NCI-H82 (cell line): ENCODE data around the gene CACNA1C.

Source experiments
- DNase-seq: peaks from one replicate; lab custom pipeline; 2025; lab: John Stamatoyannopoulos, UW

The CACNA1C gene

GRCh38 chr12:2415568-2415944 is 362.8 kb downstream of the CACNA1C start:
- no peak for DNase-seq

GRCh38 chr12:2416158-2416557 is 363.4 kb downstream of the CACNA1C start:
- no peak for DNase-seq

GRCh38 chr12:2417481-2418160 is 364.8 kb downstream of the CACNA1C start:
- DNase-seq = no peak

DNA sequence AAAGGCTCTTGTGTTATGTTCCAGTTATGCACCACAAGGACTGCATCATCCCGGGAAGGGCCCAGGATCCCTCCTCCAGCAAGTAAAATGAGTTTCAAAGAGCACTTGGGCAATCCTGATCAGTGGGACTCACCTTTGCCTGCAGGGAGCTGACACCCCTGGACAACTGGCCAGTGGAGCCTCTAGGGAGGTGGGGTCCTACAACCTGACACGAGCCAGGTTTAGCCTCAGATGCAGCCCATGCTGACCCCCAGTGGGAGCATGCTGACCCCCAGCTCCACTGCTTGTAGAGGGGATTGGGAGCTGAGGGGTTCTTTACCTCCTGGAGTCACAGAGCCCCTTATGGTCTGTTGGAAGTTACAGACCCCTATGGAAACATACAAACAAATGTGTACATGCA is 365.8 kb downstream of the CACNA1C start:
- no peak for DNase-seq

- no peak for DNase-seq
Measured at GRCh38 chr12:2422591-2422990, 369.8 kb downstream of the CACNA1C start.

DNA sequence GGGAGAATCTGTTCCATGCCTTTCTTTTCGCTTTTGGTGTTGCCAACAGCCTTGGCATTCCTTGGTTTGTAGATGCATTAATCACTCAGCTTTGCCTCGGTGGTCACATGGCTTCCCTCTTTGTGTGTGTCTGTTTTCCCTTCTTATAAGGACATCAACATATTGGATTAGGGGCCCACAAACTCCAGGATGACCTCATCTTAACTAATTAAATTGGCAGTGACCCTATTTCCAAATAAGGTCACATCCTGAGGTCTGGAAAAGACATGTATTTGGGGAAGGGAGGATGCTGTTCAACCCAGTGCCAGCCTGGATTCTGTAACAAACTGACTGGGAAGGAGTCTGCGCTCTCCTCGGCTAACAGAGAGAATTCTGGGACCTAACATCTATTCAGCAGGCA is 376.2 kb downstream of the CACNA1C start:
- peak; percentile 73 for DNase-seq

- no peak for DNase-seq
Measured at GRCh38 chr12:2431810-2432209, 379.0 kb downstream of the CACNA1C start.

DNA sequence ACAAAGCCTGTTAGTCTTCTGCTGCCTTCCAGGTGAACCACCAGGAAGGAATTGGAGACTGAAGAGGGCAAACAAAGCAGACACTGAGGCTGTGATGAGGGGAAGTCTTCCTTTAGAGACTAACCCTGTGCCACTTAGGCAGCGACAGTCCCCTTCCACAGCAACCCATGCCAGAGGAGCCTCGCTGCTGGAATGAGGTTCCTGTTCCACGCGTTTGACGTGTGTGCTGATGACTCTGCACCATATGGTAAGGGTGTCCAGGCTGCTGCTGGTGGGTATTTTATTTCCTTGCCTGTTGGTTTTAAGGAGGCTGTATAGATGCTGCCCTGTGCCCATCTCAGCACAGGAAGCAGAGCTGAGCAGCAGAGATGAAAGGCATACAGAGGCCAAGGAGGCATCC is 380.1 kb downstream of the CACNA1C start:
- no peak for DNase-seq

GRCh38 chr12:2435511-2435910 is 382.7 kb downstream of the CACNA1C start:
- no peak for DNase-seq

DNA sequence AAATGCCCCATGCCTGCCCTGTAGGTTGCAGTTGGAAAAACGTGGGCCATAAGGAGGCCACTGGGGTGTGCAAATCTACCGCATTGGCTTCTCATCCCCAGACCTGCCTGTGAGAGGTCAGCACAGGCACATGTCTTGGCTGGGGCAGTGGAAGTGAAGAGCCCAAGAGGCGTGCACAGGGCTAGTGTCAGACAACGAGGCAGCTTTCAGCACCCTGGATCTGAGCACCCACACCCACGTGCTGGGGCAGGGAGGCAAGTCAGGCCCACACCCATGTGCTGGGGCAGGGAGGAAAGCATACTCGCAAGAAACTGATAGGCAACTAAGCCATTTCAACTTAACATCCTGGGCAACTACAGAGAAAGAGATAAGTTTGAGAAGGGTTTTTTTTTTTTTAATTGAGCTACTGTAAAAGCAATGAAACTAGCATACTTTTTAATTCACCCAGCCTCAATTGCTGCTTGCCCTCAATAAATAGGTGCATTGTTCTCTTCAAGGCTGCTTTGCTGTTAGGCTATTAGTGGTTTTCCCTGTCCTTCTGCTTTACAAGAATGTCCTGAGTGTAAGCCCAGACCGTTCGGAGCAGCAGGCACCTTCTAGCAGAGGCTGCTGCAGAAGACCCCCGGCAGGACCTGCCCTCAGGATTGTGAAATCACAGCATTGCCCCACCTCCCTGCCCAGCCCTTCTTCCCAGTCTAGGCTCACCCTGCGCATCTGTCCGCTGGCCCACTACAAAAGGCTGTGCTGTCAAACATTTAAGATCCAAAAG is 386.7 kb downstream of the CACNA1C start:
- DNase-seq = no peak

DNA sequence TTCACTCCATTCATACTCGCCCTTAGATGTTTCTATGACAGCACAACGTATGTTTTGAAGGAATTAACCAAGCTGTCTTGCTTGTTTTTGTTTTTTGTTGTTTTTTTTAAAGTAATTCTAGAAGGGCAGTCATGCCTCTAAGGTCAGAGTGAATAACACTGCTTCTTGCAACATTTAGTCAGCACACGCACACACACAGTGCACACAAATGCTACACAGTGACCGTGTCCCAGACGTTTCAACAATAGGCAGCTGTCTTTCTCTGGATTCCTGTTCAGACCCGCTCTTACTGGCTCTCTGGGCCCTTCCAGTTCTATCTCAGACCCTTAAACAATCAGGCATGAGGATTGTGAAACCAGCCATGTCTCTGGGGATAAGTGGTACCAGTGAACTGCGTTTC is 391.0 kb downstream of the CACNA1C start:
- no peak for DNase-seq

DNA sequence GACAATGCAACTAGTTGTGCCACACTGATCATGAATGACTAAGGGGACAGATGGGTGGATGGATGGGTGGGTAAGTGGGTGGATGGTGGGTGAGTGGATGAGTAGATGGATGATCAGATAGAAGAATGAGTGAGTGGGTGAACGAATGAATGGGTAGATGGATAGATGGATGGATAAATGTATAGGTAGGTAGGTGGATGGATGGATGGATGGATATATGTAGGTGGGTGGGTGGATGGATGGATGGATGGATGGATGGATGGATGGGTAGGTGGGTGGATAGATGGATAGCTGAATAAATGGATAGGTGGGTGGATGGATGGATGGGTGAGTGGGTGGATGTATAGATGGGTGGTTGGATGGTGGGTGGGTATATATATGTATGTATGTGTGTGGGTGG is 393.2 kb downstream of the CACNA1C start:
- no peak for DNase-seq

DNA sequence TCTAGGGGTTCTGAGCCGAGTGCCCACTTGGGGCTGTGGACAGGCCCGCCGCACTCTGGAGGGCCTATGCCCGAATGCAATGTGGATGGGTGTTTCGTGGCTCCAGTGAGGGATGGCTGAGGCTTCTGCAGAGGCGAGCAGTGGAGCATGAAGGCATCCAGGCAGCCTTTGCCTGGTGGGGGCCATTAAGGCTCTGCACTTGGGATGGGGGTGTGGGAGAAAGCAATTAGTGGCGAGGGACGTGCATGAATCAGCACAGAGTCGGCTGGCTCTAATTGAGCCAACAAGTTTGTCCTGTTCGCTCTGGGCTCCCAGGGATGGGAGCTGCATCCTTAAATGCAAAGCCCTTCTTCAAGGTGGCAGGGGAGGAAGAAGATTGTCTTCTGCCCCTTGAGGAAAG is 395.1 kb downstream of the CACNA1C start:
- DNase-seq = no peak

DNA sequence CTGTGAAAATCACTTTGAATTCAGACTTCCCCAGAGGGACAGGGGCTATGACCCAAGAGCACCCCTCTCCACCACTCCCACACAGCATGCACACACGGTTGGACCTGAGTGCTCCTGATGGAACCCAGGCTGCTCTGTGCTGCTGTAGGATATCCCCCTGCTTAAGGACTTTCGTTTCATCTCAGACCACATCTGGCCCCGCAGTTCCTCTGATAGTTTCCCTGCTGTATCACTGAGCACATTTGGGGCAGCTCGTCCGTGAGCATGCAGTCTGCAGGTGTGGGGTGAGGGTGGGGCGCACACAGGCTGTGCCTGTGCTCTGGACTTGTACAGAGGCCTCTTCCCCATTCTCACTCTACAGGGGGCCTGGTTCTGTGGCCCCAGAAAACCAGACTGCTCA is 396.8 kb downstream of the CACNA1C start:
- DNase-seq = no peak

GRCh38 chr12:2450553-2450952 is 397.8 kb downstream of the CACNA1C start:
- DNase-seq = no peak

DNA sequence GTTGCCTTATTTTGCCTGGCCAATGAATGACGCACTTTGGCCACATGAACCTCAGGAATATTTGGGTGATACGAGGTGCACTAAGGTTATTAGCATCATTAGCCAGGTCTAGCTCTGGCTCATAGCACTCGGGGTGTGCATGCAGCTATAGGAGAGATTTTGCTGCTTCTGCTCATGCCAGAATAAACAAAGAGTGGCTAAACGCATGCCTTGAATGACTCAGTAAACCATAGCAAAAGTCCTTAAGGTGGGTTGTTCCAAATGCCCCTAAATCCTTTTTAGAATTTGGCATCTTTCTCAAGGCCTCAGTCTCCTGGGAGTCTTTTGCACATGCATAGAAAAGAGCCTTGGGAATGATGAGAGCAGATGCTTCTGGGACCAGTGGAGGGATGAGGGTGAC is 398.2 kb downstream of the CACNA1C start:
- no peak for DNase-seq

DNA sequence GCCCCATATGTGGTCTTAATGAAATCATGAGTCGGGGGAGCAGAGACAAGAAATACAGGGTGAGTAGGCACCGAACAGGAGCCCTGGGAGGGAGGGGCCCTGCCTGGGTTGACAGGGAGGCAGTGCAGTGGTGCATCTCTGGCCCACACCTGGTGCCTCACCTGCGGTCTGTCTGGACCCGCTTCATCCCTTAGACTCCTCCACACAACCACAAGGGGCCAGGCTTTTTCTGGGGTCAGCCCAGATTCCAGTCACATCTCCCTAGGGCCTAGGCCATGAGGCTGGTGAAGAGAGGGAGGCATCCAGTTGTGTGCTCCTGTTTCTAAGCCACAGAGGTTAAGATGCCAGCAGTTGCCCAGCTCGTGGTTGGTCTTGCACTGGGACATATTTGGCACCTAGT is 398.7 kb downstream of the CACNA1C start:
- no peak for DNase-seq

- DNase-seq = peak; percentile 95
Measured at GRCh38 chr12:2453076-2453760, 400.4 kb downstream of the CACNA1C start.

DNA sequence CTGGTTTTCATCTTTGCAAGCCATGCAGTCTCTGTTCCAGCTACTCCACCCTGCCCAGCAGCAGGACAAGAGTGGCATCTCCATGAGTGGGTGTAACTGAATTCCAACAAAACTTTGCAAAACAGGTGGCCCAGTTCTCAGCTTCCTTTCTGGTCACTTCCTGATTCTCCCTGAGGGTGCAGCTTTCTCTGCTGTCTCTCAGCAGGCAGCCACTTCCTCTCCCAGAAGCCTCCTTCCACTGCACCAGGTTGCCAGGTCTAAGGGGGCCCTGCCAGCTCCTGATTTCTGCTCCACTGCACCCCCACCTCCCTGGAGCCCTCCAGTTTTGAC is 400.9 kb downstream of the CACNA1C start:
- DNase-seq = no peak

GRCh38 chr12:2454601-2455177 is 401.9 kb downstream of the CACNA1C start:
- DNase-seq = no peak

- DNase-seq = no peak
Measured at GRCh38 chr12:2455410-2455809, 402.6 kb downstream of the CACNA1C start.

DNA sequence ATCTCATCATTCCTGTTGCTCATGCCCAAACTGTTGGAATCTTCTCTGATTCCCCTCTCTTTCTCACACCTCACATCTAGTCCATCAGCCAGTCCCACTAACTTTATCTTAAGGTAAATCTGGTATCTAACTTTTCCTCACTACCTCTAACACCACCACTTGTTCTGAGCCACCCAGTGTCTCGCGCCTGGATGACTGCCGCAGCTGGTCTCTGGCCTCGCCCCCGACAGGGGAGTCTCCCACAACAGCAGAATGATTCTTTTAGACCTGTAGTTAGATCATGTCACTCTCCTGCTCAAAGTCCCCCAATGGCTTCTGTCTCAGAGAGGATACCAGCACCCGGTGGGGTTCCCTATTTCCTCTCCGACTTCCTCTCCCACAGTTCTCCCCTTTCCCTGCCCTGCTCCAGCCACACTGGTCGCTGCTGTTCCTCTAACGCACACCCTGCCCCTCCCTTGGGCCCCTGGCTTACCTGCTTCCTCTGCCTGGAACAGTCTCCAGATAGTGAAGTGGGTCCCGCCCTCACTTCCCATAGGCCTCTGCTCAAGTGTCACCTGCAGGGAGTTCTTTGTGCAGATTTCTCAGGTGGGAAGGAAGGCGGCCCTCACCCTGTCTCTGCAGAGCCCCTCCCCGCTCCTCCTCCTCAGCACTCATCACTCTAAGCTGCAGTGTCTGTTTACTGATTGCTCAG is 403.5 kb downstream of the CACNA1C start:
- no peak for DNase-seq
